Measurements from ENCODE around the gene DCDC2C.

DNA sequence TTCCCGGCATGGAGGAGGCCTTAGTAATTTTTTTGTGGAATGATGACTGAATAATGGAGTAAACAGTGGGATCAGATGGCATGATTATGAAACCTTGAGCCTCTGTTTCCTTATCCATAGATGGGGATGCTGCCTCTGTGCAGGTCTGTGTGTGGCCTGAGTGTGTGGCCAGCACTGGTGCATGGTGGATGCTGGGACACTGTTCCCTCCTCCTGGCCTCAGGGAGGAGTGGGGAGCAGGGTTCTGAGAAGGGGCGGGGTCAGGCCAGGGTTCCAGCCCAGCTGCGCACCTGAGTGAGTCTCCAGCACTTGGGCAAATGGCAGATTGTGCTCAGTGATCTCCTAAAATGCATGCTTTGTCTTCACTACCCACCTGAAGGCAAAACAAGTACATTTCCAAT lies 66.4 kb downstream of the DCDC2C start:
- no peak for TF ChIP-seq POLR2AphosphoS5 (IDR thresholded peaks at IDR 0.05; ENCODE audit: low read depth, low read length)
- TF ChIP-seq CTCF (IDR thresholded peaks at IDR 0.05) = no peak
- TF ChIP-seq YY1 (IDR thresholded peaks at IDR 0.05; ENCODE audit: low read depth) = no peak
- TF ChIP-seq TAF1 (IDR thresholded peaks at IDR 0.05; ENCODE audit: borderline replicate concordance, low read depth, low read length) = no peak
- TF ChIP-seq RFX5 (IDR thresholded peaks at IDR 0.05; ENCODE audit: low read length) = no peak
- TF ChIP-seq TEAD4 (IDR thresholded peaks at IDR 0.05; ENCODE audit: borderline replicate concordance, insufficient read depth) = no peak
- no peak for TF ChIP-seq RCOR1 (IDR thresholded peaks at IDR 0.05; ENCODE audit: low read length)
- no peak for TF ChIP-seq EZH2phosphoT487 (IDR thresholded peaks at IDR 0.05; ENCODE audit: borderline replicate concordance, low read depth)
- TF ChIP-seq JUND (IDR thresholded peaks at IDR 0.05) = no peak
- TF ChIP-seq GABPA (IDR thresholded peaks at IDR 0.05; ENCODE audit: low read depth) = no peak
- no peak for TF ChIP-seq EP300 (IDR thresholded peaks at IDR 0.05; ENCODE audit: borderline replicate concordance in 1 of 2, low read depth in 1 of 2, low read length in 1 of 2)
- TF ChIP-seq, protein P1, sequence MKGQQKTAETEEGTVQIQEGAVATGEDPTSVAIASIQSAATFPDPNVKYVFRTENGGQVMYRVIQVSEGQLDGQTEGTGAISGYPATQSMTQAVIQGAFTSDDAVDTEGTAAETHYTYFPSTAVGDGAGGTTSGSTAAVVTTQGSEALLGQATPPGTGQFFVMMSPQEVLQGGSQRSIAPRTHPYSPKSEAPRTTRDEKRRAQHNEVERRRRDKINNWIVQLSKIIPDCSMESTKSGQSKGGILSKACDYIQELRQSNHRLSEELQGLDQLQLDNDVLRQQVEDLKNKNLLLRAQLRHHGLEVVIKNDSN (IDR thresholded peaks at IDR 0.05; ENCODE audit: borderline replicate concordance, low read depth) = no peak
- TF ChIP-seq FOXM1 (IDR thresholded peaks at IDR 0.05; ENCODE audit: low read depth) = no peak
- TF ChIP-seq MXI1 (IDR thresholded peaks at IDR 0.05; ENCODE audit: low read depth, low read length) = no peak
